GM23338 (cell line): ENCODE measurements around the gene ETF1. TPM values are rescaled to one million over a fixed set of nuclear protein-coding genes. Genes with fewer than 3 reads are reported as not detected.

Experiments used
- ATAC-seq: fragments of 200-7000 bp; cut with Tn5 transposase; 3 replicates; pipeline ENCODE4 v1.9.1; 2020
- DNase-seq: peaks from one replicate; pipeline ENCODE4 v3.0.0-alpha.2; 2015; ENCODE audit warnings: low spot score
- H2AFZ ChIP-seq: fragments of 200-600 bp; sonication (generic); 2 replicates; pipeline ENCODE4 v1.8.0; 2016; ENCODE audit warnings: antibody characterized with exemption, mild to moderate bottlenecking, moderate library complexity
- H3F3A ChIP-seq: fragments of 200-600 bp; sonication (generic); replicated peaks from 2 replicates; pipeline ENCODE4 v1.8.0; 2017; ENCODE audit warnings: antibody characterized with exemption, mixed run types, low read depth
- H3K27ac ChIP-seq: fragments of 200-600 bp; sonication (generic); 2 replicates; pipeline ENCODE4 v1.6.1; 2016; ENCODE audit warnings: low read depth
- H3K27me3 ChIP-seq: fragments of 200-600 bp; sonication (generic); 2 replicates; pipeline ENCODE4 v1.8.0; 2016; ENCODE audit warnings: mild to moderate bottlenecking, mixed run types, moderate library complexity; ENCODE audit not compliant: insufficient read depth
- H3K36me3 ChIP-seq: fragments of 200-600 bp; sonication (generic); 2 replicates; pipeline ENCODE4 v1.8.0; 2016; ENCODE audit warnings: mild to moderate bottlenecking; ENCODE audit not compliant: insufficient read depth
- H3K4me1 ChIP-seq: fragments of 200-600 bp; sonication (generic); 2 replicates; pipeline ENCODE4 v1.8.0; 2016; ENCODE audit warnings: mild to moderate bottlenecking, moderate library complexity; ENCODE audit not compliant: insufficient read depth
- H3K4me2 ChIP-seq: fragments of 200-600 bp; sonication (generic); 2 replicates; pipeline ENCODE4 v1.7.1; 2017; ENCODE audit warnings: mixed run types
- H3K4me3 ChIP-seq: fragments of 200-600 bp; sonication (generic); 2 replicates; pipeline ENCODE4 v1.6.1; 2016; ENCODE audit warnings: mixed run types
- H3K79me2 ChIP-seq: fragments of 200-600 bp; sonication (generic); replicated peaks from 2 replicates; pipeline ENCODE4 v1.8.0; 2017; ENCODE audit warnings: mild to moderate bottlenecking; ENCODE audit not compliant: insufficient read depth
- H3K9me2 ChIP-seq: fragments of 200-600 bp; sonication (generic); 2 replicates; pipeline ENCODE4 v1.8.0; 2017; ENCODE audit not compliant: insufficient read depth
- H4K20me1 ChIP-seq: fragments of 200-600 bp; sonication (generic); replicated peaks from 2 replicates; pipeline ENCODE4 v1.8.0; 2017; ENCODE audit warnings: mild to moderate bottlenecking; ENCODE audit not compliant: insufficient read depth
- H3K27ac Mint-ChIP-seq: 2 replicates; pipeline ENCODE4 v1.8.0; 2020; ENCODE audit warnings: inconsistent platforms, mild to moderate bottlenecking, moderate library complexity, mixed read lengths
- H3K27me3 Mint-ChIP-seq: 3 replicates; pipeline ENCODE4 v1.8.0; 2022; ENCODE audit warnings: low read depth, mild to moderate bottlenecking, moderate library complexity, mixed read lengths, inconsistent platforms; ENCODE audit not compliant: insufficient read depth, poor library complexity
- H3K36me3 Mint-ChIP-seq: 3 replicates; pipeline ENCODE4 v1.8.0; 2021; ENCODE audit warnings: low read depth, mild to moderate bottlenecking, inconsistent platforms, moderate library complexity, mixed read lengths
- H3K4me1 Mint-ChIP-seq: 3 replicates; pipeline ENCODE4 v1.8.0; 2020; ENCODE audit warnings: mild to moderate bottlenecking, inconsistent platforms, mixed read lengths
- H3K4me3 Mint-ChIP-seq: 3 replicates; pipeline ENCODE4 v1.8.0; 2021; ENCODE audit warnings: moderate library complexity, mild to moderate bottlenecking, inconsistent platforms, mixed read lengths
- H3K9me3 Mint-ChIP-seq: 3 replicates; pipeline ENCODE4 v1.8.0; 2020; ENCODE audit warnings: moderate library complexity, mild to moderate bottlenecking, inconsistent platforms, mixed read lengths
- CREB1 ChIP-seq: fragments of 250-450 bp; sonication (Bioruptor Pico); IDR thresholded peaks from 2 replicates; pipeline ENCODE4 v1.5.0; 2020; ENCODE audit warnings: low read depth, mild to moderate bottlenecking, moderate library complexity
- CTCF ChIP-seq, 2 experiments: fragments of 200-600 bp in 1 of 2; sonication (generic) in 1 of 2; conservative IDR thresholded peaks; 2 replicates each; pipeline versions ENCODE4 v1.5.1 to v1.6.1; 2016 to 2017; ENCODE audit warnings: antibody characterized with exemption in 2 of 2, low read depth in 2 of 2, mild to moderate bottlenecking in 2 of 2, moderate library complexity in 1 of 2
- ETS1 ChIP-seq: IDR thresholded peaks from 2 replicates; pipeline ENCODE4 v1.6.1; 2016; ENCODE audit warnings: antibody characterized with exemption
- EZH2phosphoT487 ChIP-seq: fragments of 200-600 bp; sonication (generic); IDR thresholded peaks from one replicate; pipeline ENCODE4 v1.8.1; 2018; ENCODE audit warnings: antibody characterized with exemption; ENCODE audit not compliant: unreplicated experiment
- JUNB ChIP-seq: IDR thresholded peaks from one replicate; pipeline ENCODE4 v1.6.1; 2016; ENCODE audit warnings: antibody characterized with exemption; ENCODE audit not compliant: unreplicated experiment
- NANOG ChIP-seq: IDR thresholded peaks from 2 replicates; pipeline ENCODE4 v1.6.1; 2016; ENCODE audit warnings: antibody characterized with exemption, borderline replicate concordance
- REST ChIP-seq: IDR thresholded peaks from one replicate; pipeline ENCODE4 v1.6.1; 2018; ENCODE audit warnings: antibody characterized with exemption; ENCODE audit not compliant: unreplicated experiment
- STAT1 ChIP-seq: IDR thresholded peaks from one replicate; pipeline ENCODE4 v1.6.1; 2016; ENCODE audit warnings: antibody characterized with exemption; ENCODE audit not compliant: unreplicated experiment
- ZNF331 ChIP-seq: fragments of 250-450 bp; sonication (Bioruptor Pico); IDR thresholded peaks from 2 replicates; pipeline ENCODE4 v1.5.0; 2020; ENCODE audit warnings: low read depth, mild to moderate bottlenecking, moderate library complexity
- polyA plus RNA-seq: library from polyadenylated mRNA; unstranded; fragments of >200 nt; fragmentation: Nextera tagmentation; extraction: Ambion mirVana; gene quantifications from 2 replicates; pipeline ENCODE4 v1.2.1, GENCODE V29; 2016
- total RNA-seq: library from RNA; depleted of rRNA; stranded (reverse); fragments of >200 nt; shearing (Covaris generic); gene quantifications from 2 replicates; pipeline ENCODE4 v1.2.3, GENCODE V29; 2014

ETF1 gene
- total and polyA plus RNA-seq, 2 experiments from 2014 or later, result 68.9 to 136 TPM

GRCh38 chr5:138580001-138580400, 37.0 kb upstream of the ETF1 start (continued):
- TF ChIP-seq REST, result no peak
- TF ChIP-seq ETS1, result no peak

- Mint-ChIP-seq H3K27ac (no peak overlapping the region), H3K4me3 (no peak overlapping the region), H3K9me3 (peaks cover 8% of the 10 kb centered on the region; the same call in 2 of the 3 replicates), H3K27me3 (peaks cover 13% of the 10 kb centered on the region), H3K4me1 (peaks cover 6% of the 10 kb centered on the region), H3K36me3 (peaks cover 13% of the 10 kb centered on the region)
- Histone ChIP-seq H3K4me2 (no peak overlapping the region), H3K79me2 (peaks cover 8% of the 10 kb centered on the region), H3K27ac (no peak overlapping the region), H3K4me3 (no peak overlapping the region), H4K20me1 (0 out of 2 replicates have a peak, but pooled peaks cover 1% of the 10 kb centered on the region), H2AFZ (no peak overlapping the region), H3K27me3 (no peaks in the 10 kb centered on the region), H3F3A (0 out of 2 replicates have a peak, but pooled peaks cover 11% of the 10 kb centered on the region), H3K4me1 (no peaks in the 10 kb centered on the region), H3K9me2 (no peaks in the 10 kb centered on the region), H3K36me3 (peaks cover 3% of the 10 kb centered on the region; the same call in 1 of the 2 replicates)
- ATAC-seq (no peak), DNase-seq (no peak)
- no peak for TF ChIP-seq JUNB
- TF ChIP-seq REST, result no peak
- TF ChIP-seq ZNF331 (CRISPR knock-in tag), result no peak
- no peak; a peak in 1 of 4 replicates for TF ChIP-seq CTCF (conservative IDR thresholded peaks at IDR 0.05; ENCODE audit: low read depth in 2 of 2)
- no peak for TF ChIP-seq EZH2phosphoT487
- TF ChIP-seq NANOG, result no peak
- TF ChIP-seq CREB1 (CRISPR knock-in tag), result no peak
- no peak for TF ChIP-seq ETS1
- TF ChIP-seq STAT1, result no peak
These were observed 36.5 kb upstream of the ETF1 start for GRCh38 chr5:138579517-138579863.
